Mucosa of descending colon (tissue), 3 donors: ENCODE measurements around the gene VIPR1. TPM values are rescaled to one million over a fixed set of nuclear protein-coding genes. Genes with fewer than 3 reads are reported as not detected.

Source experiments
- ATAC-seq: fragments of 200-7000 bp; cut with Tn5 transposase; one replicate; pipeline ENCODE4 v1.9.1; 2020; ENCODE audit warnings: mild to moderate bottlenecking, moderate library complexity
- DNase-seq, 3 donors: peaks; one replicate each; pipeline ENCODE4 v3.0.0-alpha.2; 2020
- H3K36me3 ChIP-seq: fragments of 200-600 bp; one replicate; pipeline ENCODE4 v1.8.0; 2021; ENCODE audit warnings: low read depth, mild to moderate bottlenecking
- H3K4me1 ChIP-seq: fragments of 200-600 bp; one replicate; pipeline ENCODE4 v1.8.0; 2021; ENCODE audit warnings: low read depth, mild to moderate bottlenecking
- H3K4me3 ChIP-seq: fragments of 200-600 bp; one replicate; pipeline ENCODE4 v1.8.0; 2021; ENCODE audit warnings: mild to moderate bottlenecking
- H3K9me3 ChIP-seq: fragments of 200-600 bp; one replicate; pipeline ENCODE4 v1.8.0; 2021; ENCODE audit warnings: mild to moderate bottlenecking
- intact Hi-C, 2 donors: fragments of 100-400 bp; cut with DNase I in 1 of 2; cut with micrococcal nuclease in 1 of 2; formaldehyde crosslinking; loops; one replicate each; pipeline versions ENCODE4 v1.11.0 to v1.11.1; 2022; cut with DNase I, micrococcal nuclease
- total RNA-seq, 3 donors: library from RNA; stranded (reverse); fragmentation: NEBNext Ultra II Directional in 2 of 3; extraction: Animal tissue kit (Norgen Biotek cat#: 25700) in 2 of 3; gene quantifications; one replicate each; pipeline versions ENCODE4 v1.2.1 to v1.2.4, GENCODE V29; 2021 to 2023
- TF ChIP-seq, protein P1 (sequence below): fragments of 200-600 bp; IDR thresholded peaks from one replicate; pipeline ENCODE4 v1.8.0; 2022; ENCODE audit warnings: antibody characterized with exemption, mild to moderate bottlenecking
- donor health status: DM: no; HTN: no; CAD: no; lungs with moderate emphysema.
- donor health status: DM: no; HTN: no; CAD: no.
- donor health status: DM: no; HTN: yes; CAD: no.

The VIPR1 gene
- total RNA-seq, 3 donors from 2014 or later = 68.9 to 202 (median 148) TPM

DNA sequence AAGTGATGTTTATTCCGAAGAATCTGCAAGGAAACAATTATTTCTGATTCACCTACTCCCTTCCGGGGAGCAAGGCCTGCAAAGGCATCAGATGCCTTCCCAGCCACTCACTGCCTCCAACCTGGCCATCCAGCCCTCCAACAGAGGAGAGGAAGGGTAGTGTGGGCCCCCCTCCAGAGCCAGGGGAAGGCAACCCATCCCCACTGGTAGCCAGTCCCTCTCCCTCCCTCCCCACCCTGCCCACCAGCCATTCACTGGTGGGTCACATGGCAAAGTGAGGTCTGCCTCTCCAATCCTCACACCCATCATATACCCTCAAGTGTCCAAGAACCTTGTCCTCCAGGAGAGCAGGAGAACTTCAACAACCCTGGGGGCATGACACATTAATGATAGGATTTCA is 2.4 kb upstream of the VIPR1 start:
- ATAC-seq (no peak), DNase-seq (no peak)
- TF ChIP-seq, protein P1, sequence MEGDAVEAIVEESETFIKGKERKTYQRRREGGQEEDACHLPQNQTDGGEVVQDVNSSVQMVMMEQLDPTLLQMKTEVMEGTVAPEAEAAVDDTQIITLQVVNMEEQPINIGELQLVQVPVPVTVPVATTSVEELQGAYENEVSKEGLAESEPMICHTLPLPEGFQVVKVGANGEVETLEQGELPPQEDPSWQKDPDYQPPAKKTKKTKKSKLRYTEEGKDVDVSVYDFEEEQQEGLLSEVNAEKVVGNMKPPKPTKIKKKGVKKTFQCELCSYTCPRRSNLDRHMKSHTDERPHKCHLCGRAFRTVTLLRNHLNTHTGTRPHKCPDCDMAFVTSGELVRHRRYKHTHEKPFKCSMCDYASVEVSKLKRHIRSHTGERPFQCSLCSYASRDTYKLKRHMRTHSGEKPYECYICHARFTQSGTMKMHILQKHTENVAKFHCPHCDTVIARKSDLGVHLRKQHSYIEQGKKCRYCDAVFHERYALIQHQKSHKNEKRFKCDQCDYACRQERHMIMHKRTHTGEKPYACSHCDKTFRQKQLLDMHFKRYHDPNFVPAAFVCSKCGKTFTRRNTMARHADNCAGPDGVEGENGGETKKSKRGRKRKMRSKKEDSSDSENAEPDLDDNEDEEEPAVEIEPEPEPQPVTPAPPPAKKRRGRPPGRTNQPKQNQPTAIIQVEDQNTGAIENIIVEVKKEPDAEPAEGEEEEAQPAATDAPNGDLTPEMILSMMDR = no peak
- no peaks in the 10 kb centered on the region for H3K36me3 ChIP-seq
- no peak overlapping the region for H3K4me3 ChIP-seq
- H3K4me1 ChIP-seq = peaks cover 28% of the 10 kb centered on the region
- intact Hi-C loops = no loop called here
- H3K9me3 ChIP-seq = no peaks in the 10 kb centered on the region

- no peaks in the 10 kb centered on the region for H3K36me3 ChIP-seq
- intact Hi-C loops = no loop called here
- no peak overlapping the region for H3K4me3 ChIP-seq
- TF ChIP-seq, protein P1 = no peak
- H3K4me1 ChIP-seq = peaks cover 36% of the 10 kb centered on the region
- H3K9me3 ChIP-seq = no peaks in the 10 kb centered on the region
- DNase-seq (no peak), ATAC-seq (no peak)
Measured at GRCh38 chr3:42500909-42501308, 1.5 kb upstream of the VIPR1 start.

GRCh38 chr3:42501321-42501680 is 1.1 kb upstream of the VIPR1 start:
- no peaks in the 10 kb centered on the region for H3K9me3 ChIP-seq
- DNase-seq (no peak), ATAC-seq (no peak)
- H3K4me3 ChIP-seq = no peak overlapping the region
- TF ChIP-seq, protein P1 = no peak
- H3K36me3 ChIP-seq = no peaks in the 10 kb centered on the region
- intact Hi-C loops = no loop called here
- H3K4me1 ChIP-seq = peaks cover 40% of the 10 kb centered on the region

DNA sequence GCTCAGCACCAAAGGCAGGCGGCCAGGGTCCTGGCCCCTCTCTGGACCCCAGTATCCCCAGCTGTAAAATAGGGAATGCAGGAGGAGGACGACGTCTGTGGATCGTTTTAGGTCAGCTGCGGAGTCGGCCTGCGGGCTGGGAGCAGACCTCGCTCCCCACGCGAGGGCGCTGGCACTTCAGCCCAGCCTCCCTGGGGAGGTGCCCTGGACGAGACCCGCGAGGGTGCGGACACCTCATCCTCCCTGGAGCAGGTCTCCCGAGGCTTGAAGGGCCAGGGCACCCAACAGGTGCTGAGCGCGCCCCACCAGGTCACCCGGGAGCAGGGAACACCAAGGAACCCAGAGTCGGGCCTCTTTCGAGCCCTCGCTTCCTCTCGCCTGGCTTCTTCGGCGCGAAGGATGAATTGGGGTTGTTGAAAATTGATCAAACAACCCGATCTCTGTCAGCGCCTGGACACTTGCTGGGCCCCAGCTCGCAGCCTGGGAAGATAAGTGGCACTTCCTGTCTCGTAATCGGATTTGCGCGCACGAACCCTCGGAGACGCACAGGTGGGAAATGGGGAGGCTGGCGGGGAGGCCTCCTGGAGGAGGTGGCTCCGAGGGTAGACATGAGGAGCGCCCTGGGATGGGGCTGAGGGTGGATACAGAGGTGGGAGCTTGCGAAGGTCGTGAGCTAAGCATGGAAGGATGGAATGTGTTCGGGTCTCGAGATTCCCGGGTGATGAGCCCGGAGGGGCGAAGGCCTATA is 588 bp upstream of the VIPR1 start:
- TF ChIP-seq, protein P1 = peak; percentile 47
- no peak overlapping the region for H3K4me3 ChIP-seq
- peaks cover 45% of the 10 kb centered on the region for H3K4me1 ChIP-seq
- DNase-seq (peak; percentile 83 to 91 (median 87)), ATAC-seq (peak; percentile 70)
- H3K9me3 ChIP-seq = no peaks in the 10 kb centered on the region
- no peaks in the 10 kb centered on the region for H3K36me3 ChIP-seq
- intact Hi-C loops = no loop called here

- intact Hi-C loops = no loop called here
Measured at GRCh38 chr3:42503251-42503924, 945 bp downstream of the VIPR1 start.

More at GRCh38 chr3:42503251-42503924, 945 bp downstream of the VIPR1 start:
- H3K4me1 ChIP-seq = peaks cover 50% of the 10 kb centered on the region
- ATAC-seq (no peak), DNase-seq (peak in 2 of 3 donors; percentile 18 to 59)
- TF ChIP-seq, protein P1 = no peak
- no peaks in the 10 kb centered on the region for H3K9me3 ChIP-seq
- no peaks in the 10 kb centered on the region for H3K36me3 ChIP-seq
- peak overlapping the region; percentile 44 for H3K4me3 ChIP-seq
